Measurements from ENCODE around the gene TTC13.
A peak's percentile ranks its signal among the peaks of the same experiment; 100 is the strongest.

DNA sequence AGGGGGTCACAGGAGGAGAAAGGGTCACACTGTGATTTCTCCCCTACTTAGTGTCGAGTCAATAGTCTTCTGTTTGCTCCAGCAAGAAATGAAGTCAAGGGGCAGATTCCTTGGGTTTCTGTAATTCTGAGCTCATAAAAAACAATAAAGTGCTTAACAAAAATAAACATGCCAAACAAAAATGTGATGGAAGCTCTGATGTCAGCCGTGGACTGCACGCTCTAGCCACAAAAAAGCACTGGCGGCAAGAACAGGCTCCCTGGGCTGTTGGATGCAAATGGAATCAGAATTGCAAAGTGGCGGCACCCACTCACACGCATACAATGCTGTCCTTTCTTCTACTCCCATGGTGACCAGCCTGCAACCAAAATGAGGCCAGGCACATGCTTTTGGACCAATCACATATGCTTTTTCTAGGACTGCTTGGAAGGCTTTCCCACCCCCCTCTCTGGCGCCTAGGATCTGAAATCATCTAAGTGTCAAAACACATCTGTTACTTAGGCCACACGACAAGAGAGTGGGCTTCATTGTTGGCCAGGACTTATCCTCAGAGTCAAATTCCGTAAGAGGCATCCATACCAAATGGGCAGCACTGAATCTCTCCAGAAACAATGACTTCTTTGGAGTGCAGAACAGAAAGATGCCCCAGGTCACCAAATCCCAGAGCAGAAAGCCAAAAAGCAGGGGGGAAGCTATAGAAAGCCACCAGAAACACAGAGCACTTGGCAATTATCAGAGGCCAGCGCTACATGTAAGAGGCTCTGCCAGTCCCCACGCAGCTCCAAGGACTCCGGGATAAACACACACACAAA, 119.5 kb downstream of the TTC13 start:
- TF ChIP-seq POLR2A (IDR thresholded peaks at IDR 0.05): no peak
- TF ChIP-seq, protein P1, sequence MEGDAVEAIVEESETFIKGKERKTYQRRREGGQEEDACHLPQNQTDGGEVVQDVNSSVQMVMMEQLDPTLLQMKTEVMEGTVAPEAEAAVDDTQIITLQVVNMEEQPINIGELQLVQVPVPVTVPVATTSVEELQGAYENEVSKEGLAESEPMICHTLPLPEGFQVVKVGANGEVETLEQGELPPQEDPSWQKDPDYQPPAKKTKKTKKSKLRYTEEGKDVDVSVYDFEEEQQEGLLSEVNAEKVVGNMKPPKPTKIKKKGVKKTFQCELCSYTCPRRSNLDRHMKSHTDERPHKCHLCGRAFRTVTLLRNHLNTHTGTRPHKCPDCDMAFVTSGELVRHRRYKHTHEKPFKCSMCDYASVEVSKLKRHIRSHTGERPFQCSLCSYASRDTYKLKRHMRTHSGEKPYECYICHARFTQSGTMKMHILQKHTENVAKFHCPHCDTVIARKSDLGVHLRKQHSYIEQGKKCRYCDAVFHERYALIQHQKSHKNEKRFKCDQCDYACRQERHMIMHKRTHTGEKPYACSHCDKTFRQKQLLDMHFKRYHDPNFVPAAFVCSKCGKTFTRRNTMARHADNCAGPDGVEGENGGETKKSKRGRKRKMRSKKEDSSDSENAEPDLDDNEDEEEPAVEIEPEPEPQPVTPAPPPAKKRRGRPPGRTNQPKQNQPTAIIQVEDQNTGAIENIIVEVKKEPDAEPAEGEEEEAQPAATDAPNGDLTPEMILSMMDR (IDR thresholded peaks at IDR 0.05): peak in 1 of 5 experiments; percentile 15

Data from tibial nerve (tissue), 3 donors.